WTC11 (cell line): Measurements from ENCODE around the gene FAU. TPM values are rescaled to one million over a fixed set of nuclear protein-coding genes. Genes with fewer than 3 reads are reported as not detected.

Source experiments
- ATAC-seq: fragments of 200-7000 bp; cut with Tn5 transposase; 2 replicates; pipeline ENCODE4 v1.10.0; 2021; ENCODE audit warnings: mild to moderate bottlenecking, moderate library complexity
- CTCF ChIA-PET: fragments of 300-600 bp; sonication (Branson Sonifier 250); formaldehyde crosslinking; loops from one replicate; lab custom pipeline; 2021; ENCODE audit warnings: antibody characterized with exemption; lab: Charles Lee
- POLR2A ChIA-PET: fragments of 350-600 bp; sonication (Branson Sonifier 250); formaldehyde crosslinking; loops from one replicate; lab custom pipeline; 2021; ENCODE audit warnings: antibody characterized with exemption; lab: Charles Lee
- DNase-seq: peaks from one replicate; pipeline ENCODE4 v3.0.0; 2021; ENCODE audit warnings: low spot score
- H3K27ac Mint-ChIP-seq: 2 replicates; pipeline ENCODE4 v1.8.0; 2021; ENCODE audit warnings: mixed read lengths
- H3K27me3 Mint-ChIP-seq: 2 replicates; pipeline ENCODE4 v1.8.0; 2021; ENCODE audit warnings: low read depth, mild to moderate bottlenecking, moderate library complexity, mixed read lengths
- H3K36me3 Mint-ChIP-seq: 2 replicates; pipeline ENCODE4 v1.8.0; 2021; ENCODE audit warnings: mixed read lengths
- H3K4me1 Mint-ChIP-seq: 2 replicates; pipeline ENCODE4 v1.8.0; 2022; ENCODE audit warnings: mixed read lengths
- H3K4me3 Mint-ChIP-seq: 2 replicates; pipeline ENCODE4 v1.8.0; 2021; ENCODE audit warnings: mild to moderate bottlenecking, moderate library complexity, mixed read lengths
- H3K9me3 Mint-ChIP-seq: 2 replicates; pipeline ENCODE4 v1.8.0; 2021; ENCODE audit warnings: mixed read lengths
- AFF4 ChIP-seq: sonication (generic); formaldehyde crosslinking; IDR thresholded peaks from 2 replicates; pipeline ENCODE4 v1.8.1; 2023; ENCODE audit warnings: mild to moderate bottlenecking, missing genetic modification reagents, borderline replicate concordance
- CREB1 ChIP-seq: sonication (generic); formaldehyde crosslinking; IDR thresholded peaks from 2 replicates; pipeline ENCODE4 v1.8.0; 2023; ENCODE audit warnings: mild to moderate bottlenecking, missing genetic modification reagents
- CREM ChIP-seq: sonication (generic); formaldehyde crosslinking; IDR thresholded peaks from 2 replicates; pipeline ENCODE4 v1.8.1; 2022; ENCODE audit warnings: mild to moderate bottlenecking, missing genetic modification reagents, moderate library complexity
- CTCF ChIP-seq: fragments of 200-600 bp; IDR thresholded peaks from 2 replicates; pipeline ENCODE4 v1.8.0; 2022; ENCODE audit warnings: antibody characterized with exemption
- EMX1 ChIP-seq: fragments of 250-450 bp; sonication (Bioruptor Pico); IDR thresholded peaks from 2 replicates; pipeline ENCODE4 v1.8.0; 2021; ENCODE audit warnings: mild to moderate bottlenecking
- ESRRA ChIP-seq: sonication (generic); formaldehyde crosslinking; IDR thresholded peaks from 2 replicates; pipeline ENCODE4 v1.8.1; 2022; ENCODE audit warnings: mild to moderate bottlenecking, missing genetic modification reagents, borderline replicate concordance
- FOXJ3 ChIP-seq: sonication (generic); formaldehyde crosslinking; IDR thresholded peaks from 2 replicates; pipeline ENCODE4 v1.9.0; 2021; ENCODE audit warnings: missing genetic modification reagents, mild to moderate bottlenecking, borderline replicate concordance
- IRF1 ChIP-seq: sonication (generic); formaldehyde crosslinking; IDR thresholded peaks from 2 replicates; pipeline ENCODE4 v1.8.0; 2023; ENCODE audit warnings: missing genetic modification reagents
- IRF2 ChIP-seq: sonication (generic); formaldehyde crosslinking; IDR thresholded peaks from 2 replicates; pipeline ENCODE4 v1.8.0; 2022; ENCODE audit warnings: low read depth, missing genetic modification reagents, borderline replicate concordance
- MLX ChIP-seq: sonication (generic); formaldehyde crosslinking; IDR thresholded peaks from 2 replicates; pipeline ENCODE4 v1.8.1; 2023; ENCODE audit warnings: mild to moderate bottlenecking, missing genetic modification reagents, moderate library complexity
- NR1H2 ChIP-seq: sonication (generic); formaldehyde crosslinking; IDR thresholded peaks from 2 replicates; pipeline ENCODE4 v1.9.0; 2021; ENCODE audit warnings: mild to moderate bottlenecking, moderate library complexity, missing genetic modification reagents
- NR3C1 ChIP-seq: sonication (generic); formaldehyde crosslinking; conservative IDR thresholded peaks from 2 replicates; pipeline ENCODE4 v1.8.1; 2023; ENCODE audit warnings: low read depth, mild to moderate bottlenecking, missing genetic modification reagents
- STAT6 ChIP-seq: sonication (generic); formaldehyde crosslinking; conservative IDR thresholded peaks from 2 replicates; pipeline ENCODE4 v1.8.1; 2023; ENCODE audit warnings: mild to moderate bottlenecking, low read depth, missing genetic modification reagents, moderate library complexity
- ZNF317 ChIP-seq: sonication (generic); formaldehyde crosslinking; IDR thresholded peaks from 2 replicates; pipeline ENCODE4 v1.8.1; 2023; ENCODE audit warnings: low read depth, mild to moderate bottlenecking, moderate library complexity, missing genetic modification reagents, borderline replicate concordance
- ZNF423 ChIP-seq: fragments of 250-450 bp; sonication (Bioruptor Pico); IDR thresholded peaks from 2 replicates; pipeline ENCODE4 v2.1.2; 2022; ENCODE audit warnings: mild to moderate bottlenecking, moderate library complexity
- total RNA-seq: library from RNA; stranded (reverse); gene quantifications from 3 replicates; pipeline ENCODE4 v1.2.3, GENCODE V29; 2021
- TF ChIP-seq, protein P1 (sequence below): sonication (generic); formaldehyde crosslinking; IDR thresholded peaks from 2 replicates; pipeline ENCODE4 v1.8.0; 2022; ENCODE audit warnings: mild to moderate bottlenecking, missing genetic modification reagents
- TF ChIP-seq, protein P2 (sequence below): sonication (generic); formaldehyde crosslinking; IDR thresholded peaks from 2 replicates; pipeline ENCODE4 v1.8.1; 2023; ENCODE audit warnings: mild to moderate bottlenecking, missing genetic modification reagents, moderate library complexity
- TF ChIP-seq, protein P3 (sequence below): fragments of 250-450 bp; sonication (Bioruptor Pico); IDR thresholded peaks from 2 replicates; pipeline ENCODE4 v1.9.0; 2021; ENCODE audit warnings: mild to moderate bottlenecking
- TF ChIP-seq, protein P4 (sequence below): sonication (generic); formaldehyde crosslinking; IDR thresholded peaks from 2 replicates; pipeline ENCODE4 v1.8.0; 2022; ENCODE audit warnings: mild to moderate bottlenecking, missing genetic modification reagents

Gene FAU
- total RNA-seq, 1 experiment from 2014 or later: 991 TPM

- peak overlapping the region; percentile 86 for H3K27ac Mint-ChIP-seq
- CTCF ChIA-PET: interaction anchor here (0.9 to 2.9 kb wide), 15 partner anchors 9 to 338 kb away, joined by 3 to 18 read pairs (median 7); partner anchors contain the start of genes ARL2, CAPN1, CDC42BPG and CDC42EP2
- peak; percentile 0; the same call in 1 of the 2 replicates for ATAC-seq
- TF ChIP-seq AFF4 (CRISPR knock-in tag) (peak; percentile 92; the same call in 1 of the 2 replicates), IRF1 (peak; percentile 87; the same call in 1 of the 2 replicates), MLX (0 out of 2 replicates have a peak, but pooled peaks have one; percentile 84), ZNF317 (CRISPR knock-in tag) (peak; percentile 55; the same call in 1 of the 2 replicates), ZNF423 (CRISPR knock-in tag) (no peak), EMX1 (CRISPR knock-in tag) (no peak), STAT6 (no peak), CTCF (no peak), FOXJ3 (CRISPR knock-in tag) (no peak), NR3C1 (CRISPR knock-in tag) (no peak), NR1H2 (peak; percentile 83), CREB1 (CRISPR knock-in tag) (peak; percentile 93), IRF2 (no peak; the same call in 1 of the 2 replicates), CREM (no peak), ESRRA (CRISPR knock-in tag) (peak; percentile 87)
- TF ChIP-seq, protein P1, sequence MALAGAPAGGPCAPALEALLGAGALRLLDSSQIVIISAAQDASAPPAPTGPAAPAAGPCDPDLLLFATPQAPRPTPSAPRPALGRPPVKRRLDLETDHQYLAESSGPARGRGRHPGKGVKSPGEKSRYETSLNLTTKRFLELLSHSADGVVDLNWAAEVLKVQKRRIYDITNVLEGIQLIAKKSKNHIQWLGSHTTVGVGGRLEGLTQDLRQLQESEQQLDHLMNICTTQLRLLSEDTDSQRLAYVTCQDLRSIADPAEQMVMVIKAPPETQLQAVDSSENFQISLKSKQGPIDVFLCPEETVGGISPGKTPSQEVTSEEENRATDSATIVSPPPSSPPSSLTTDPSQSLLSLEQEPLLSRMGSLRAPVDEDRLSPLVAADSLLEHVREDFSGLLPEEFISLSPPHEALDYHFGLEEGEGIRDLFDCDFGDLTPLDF (CRISPR knock-in tag): peak; percentile 95
- TF ChIP-seq, protein P2, sequence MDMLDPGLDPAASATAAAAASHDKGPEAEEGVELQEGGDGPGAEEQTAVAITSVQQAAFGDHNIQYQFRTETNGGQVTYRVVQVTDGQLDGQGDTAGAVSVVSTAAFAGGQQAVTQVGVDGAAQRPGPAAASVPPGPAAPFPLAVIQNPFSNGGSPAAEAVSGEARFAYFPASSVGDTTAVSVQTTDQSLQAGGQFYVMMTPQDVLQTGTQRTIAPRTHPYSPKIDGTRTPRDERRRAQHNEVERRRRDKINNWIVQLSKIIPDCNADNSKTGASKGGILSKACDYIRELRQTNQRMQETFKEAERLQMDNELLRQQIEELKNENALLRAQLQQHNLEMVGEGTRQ (CRISPR knock-in tag): peak; percentile 62
- TF ChIP-seq, protein P3, sequence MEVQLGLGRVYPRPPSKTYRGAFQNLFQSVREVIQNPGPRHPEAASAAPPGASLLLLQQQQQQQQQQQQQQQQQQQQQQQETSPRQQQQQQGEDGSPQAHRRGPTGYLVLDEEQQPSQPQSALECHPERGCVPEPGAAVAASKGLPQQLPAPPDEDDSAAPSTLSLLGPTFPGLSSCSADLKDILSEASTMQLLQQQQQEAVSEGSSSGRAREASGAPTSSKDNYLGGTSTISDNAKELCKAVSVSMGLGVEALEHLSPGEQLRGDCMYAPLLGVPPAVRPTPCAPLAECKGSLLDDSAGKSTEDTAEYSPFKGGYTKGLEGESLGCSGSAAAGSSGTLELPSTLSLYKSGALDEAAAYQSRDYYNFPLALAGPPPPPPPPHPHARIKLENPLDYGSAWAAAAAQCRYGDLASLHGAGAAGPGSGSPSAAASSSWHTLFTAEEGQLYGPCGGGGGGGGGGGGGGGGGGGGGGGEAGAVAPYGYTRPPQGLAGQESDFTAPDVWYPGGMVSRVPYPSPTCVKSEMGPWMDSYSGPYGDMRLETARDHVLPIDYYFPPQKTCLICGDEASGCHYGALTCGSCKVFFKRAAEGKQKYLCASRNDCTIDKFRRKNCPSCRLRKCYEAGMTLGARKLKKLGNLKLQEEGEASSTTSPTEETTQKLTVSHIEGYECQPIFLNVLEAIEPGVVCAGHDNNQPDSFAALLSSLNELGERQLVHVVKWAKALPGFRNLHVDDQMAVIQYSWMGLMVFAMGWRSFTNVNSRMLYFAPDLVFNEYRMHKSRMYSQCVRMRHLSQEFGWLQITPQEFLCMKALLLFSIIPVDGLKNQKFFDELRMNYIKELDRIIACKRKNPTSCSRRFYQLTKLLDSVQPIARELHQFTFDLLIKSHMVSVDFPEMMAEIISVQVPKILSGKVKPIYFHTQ (CRISPR knock-in tag): no peak
- TF ChIP-seq, protein P4, sequence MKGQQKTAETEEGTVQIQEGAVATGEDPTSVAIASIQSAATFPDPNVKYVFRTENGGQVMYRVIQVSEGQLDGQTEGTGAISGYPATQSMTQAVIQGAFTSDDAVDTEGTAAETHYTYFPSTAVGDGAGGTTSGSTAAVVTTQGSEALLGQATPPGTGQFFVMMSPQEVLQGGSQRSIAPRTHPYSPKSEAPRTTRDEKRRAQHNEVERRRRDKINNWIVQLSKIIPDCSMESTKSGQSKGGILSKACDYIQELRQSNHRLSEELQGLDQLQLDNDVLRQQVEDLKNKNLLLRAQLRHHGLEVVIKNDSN (CRISPR knock-in tag): peak; percentile 82
These were observed 5.3 kb downstream of the FAU start for GRCh38 chr11:65116370-65117205.

More at GRCh38 chr11:65116370-65117205, 5.3 kb downstream of the FAU start:
- peaks cover 19% of the 10 kb centered on the region for H3K4me1 Mint-ChIP-seq
- no peak for DNase-seq
- H3K36me3 Mint-ChIP-seq: peaks cover 33% of the 10 kb centered on the region
- H3K9me3 Mint-ChIP-seq: no peaks in the 10 kb centered on the region
- H3K27me3 Mint-ChIP-seq: no peaks in the 10 kb centered on the region
- H3K4me3 Mint-ChIP-seq: peak overlapping the region; percentile 86
- POLR2A ChIA-PET: interaction anchor here (0.6 to 2.3 kb wide), 4 partner anchors 21 to 84 kb away, joined by 3 to 11 read pairs (median 4); partner anchors contain the start of gene CAPN1
